Stomach (tissue), 9 donors: ENCODE results near the gene TSKS. TPM values are rescaled to one million over a fixed set of nuclear protein-coding genes. Genes with fewer than 3 reads are reported as not detected.

Experiments
- DNase-seq, 2 donors: peaks; one replicate each; pipeline versions ENCODE4 v3.0.0 to v3.0.0-alpha.2; 2013 to 2019
- H3K27ac ChIP-seq, 5 donors: fragments of 200-600 bp in 4 of 5; sonication (generic) in 4 of 5; one replicate each; pipeline ENCODE4 v1.5.1; 2013 to 2019; ENCODE audit warnings: mild to moderate bottlenecking in 1 of 5, moderate library complexity in 1 of 5
- H3K27me3 ChIP-seq, 3 donors: fragments of 200-600 bp; sonication (generic); one replicate each; pipeline ENCODE4 v1.5.1; 2017 to 2019; ENCODE audit warnings: mixed run types in 1 of 3
- H3K36me3 ChIP-seq, 4 donors: fragments of 200-600 bp; sonication (generic); 1 replicate in 3 of 4; 2 replicates in 1 of 4; pipeline ENCODE4 v1.5.1; 2016 to 2019
- H3K4me1 ChIP-seq, 4 donors: fragments of 200-600 bp; sonication (generic); one replicate each; pipeline ENCODE4 v1.5.1; 2016 to 2019
- H3K4me3 ChIP-seq, 4 donors: fragments of 200-600 bp; sonication (generic) in 3 of 4; one replicate each; pipeline ENCODE4 v1.5.1; 2016 to 2019; ENCODE audit warnings: mild to moderate bottlenecking in 1 of 4
- H3K9me3 ChIP-seq, 4 donors: fragments of 200-600 bp; sonication (generic); one replicate each; pipeline ENCODE4 v1.5.1; 2016 to 2019
- CTCF ChIP-seq, 7 experiments: fragments of 450-650 bp in 4 of 7; fragments of 200-600 bp in 3 of 7; sonication (generic) in 3 of 7; IDR thresholded peaks; one replicate each; pipeline ENCODE4 v1.5.1; 2016 to 2019; ENCODE audit warnings: antibody characterized with exemption in 7 of 7, control low read depth in 2 of 7, mild to moderate bottlenecking in 1 of 7
- EP300 ChIP-seq: sonication (generic); formaldehyde crosslinking; IDR thresholded peaks from one replicate; pipeline ENCODE4 v1.6.1; 2017; ENCODE audit warnings: antibody characterized with exemption
- POLR2A ChIP-seq, 4 donors: fragments of 450-650 bp; IDR thresholded peaks; one replicate each; pipeline ENCODE4 v1.6.1; 2016; ENCODE audit warnings: antibody characterized with exemption in 4 of 4, control low read depth in 2 of 4, mild to moderate bottlenecking in 1 of 4, moderate library complexity in 1 of 4
- POLR2AphosphoS5 ChIP-seq, 3 donors: sonication (generic); formaldehyde crosslinking; IDR thresholded peaks; one replicate each; pipeline ENCODE4 v1.6.1; 2016; ENCODE audit warnings: antibody characterized with exemption in 3 of 3
- WGBS, 5 donors: extraction: QIAGEN DNeasy Blood & Tissue Kit in 3 of 5; methylation state at CpG; one replicate each; pipeline versions ENCODE4 v1.1.5 to v1.1.7; 2013 to 2018; 5-methylcytosine and 5-hydroxymethylcytosine counted together
- intact Hi-C: fragments of 100-400 bp; cut with DNase I; formaldehyde crosslinking; loops from one replicate; pipeline ENCODE4 v1.15.1; 2023; ENCODE audit warnings: low total_unique reads
- polyA plus RNA-seq, 3 donors: library from polyadenylated mRNA; stranded (reverse); fragments of 200-250 nt; gene quantifications; one replicate each; pipeline ENCODE4 v1.2.3, GENCODE V29; 2013
- total RNA-seq, 5 donors: library from RNA; depleted of rRNA; stranded (reverse); fragments of >200 nt; gene quantifications; one replicate each; pipeline versions ENCODE4 v1.1.0 to v1.2.3, GENCODE V29; 2014 to 2016
- donor health status: healthy with polysubstance abuse.
- donor health status: Bipolar disorder and iron deficiency.
- donor health status: healthy.

Gene TSKS
- total and polyA plus RNA-seq, 8 donors: 0.73 TPM; not detected in 7

GRCh38 chr19:49718991-49719390, 44.1 kb downstream of the TSKS start:
- Histone ChIP-seq H3K4me3 (no peak overlapping the region), H3K27ac (no peak overlapping the region), H3K27me3 (no peaks in the 10 kb centered on the region), H3K4me1 (peaks cover 0 to 12% (median 0%) of the 10 kb centered on the region in 4 donors), H3K9me3 (no peaks in the 10 kb centered on the region), H3K36me3 (no peaks in the 10 kb centered on the region)
- TF ChIP-seq EP300: no peak
- TF ChIP-seq POLR2A (IDR thresholded peaks at IDR 0.05): no peak
- no peak for TF ChIP-seq POLR2AphosphoS5 (IDR thresholded peaks at IDR 0.05)
- WGBS, 5 donors: 69 to 73% (median 72%) methylated on average over 6 of the region's 6 CpGs
- DNase-seq: no peak
- intact Hi-C loops: no loop called here

- Histone ChIP-seq H3K27ac (no peak overlapping the region), H3K36me3 (no peaks in the 10 kb centered on the region), H3K9me3 (no peaks in the 10 kb centered on the region), H3K4me3 (no peak overlapping the region), H3K4me1 (peaks cover 0 to 12% (median 0%) of the 10 kb centered on the region in 4 donors), H3K27me3 (no peaks in the 10 kb centered on the region)
- TF ChIP-seq EP300 (no peak), POLR2A (IDR thresholded peaks at IDR 0.05) (no peak), CTCF (IDR thresholded peaks at IDR 0.05) (no peak), POLR2AphosphoS5 (IDR thresholded peaks at IDR 0.05) (no peak)
- intact Hi-C loops: no loop called here
- 80 to 84% (median 81%) methylated on average over 8 of the region's 8 CpGs for WGBS, 5 donors
- DNase-seq: peak in 1 of 2 donors; percentile 56
Observed at GRCh38 chr19:49718511-49718910, 44.6 kb downstream of the TSKS start.

GRCh38 chr19:49716154-49716553, 47.0 kb downstream of the TSKS start:
- H3K36me3 ChIP-seq: no peaks in the 10 kb centered on the region
- H3K9me3 ChIP-seq: no peaks in the 10 kb centered on the region
- no peak overlapping the region for H3K4me3 ChIP-seq
- no peak for DNase-seq
- peaks cover 0 to 12% (median 0%) of the 10 kb centered on the region in 4 donors for H3K4me1 ChIP-seq
- no peaks in the 10 kb centered on the region for H3K27me3 ChIP-seq
- intact Hi-C loops: no loop called here
- no peak overlapping the region for H3K27ac ChIP-seq
- TF ChIP-seq CTCF (IDR thresholded peaks at IDR 0.05): no peak
- WGBS, 5 donors: 66 to 81% (median 72%) methylated on average over 3 of the region's 3 CpGs

GRCh38 chr19:49713236-49713845, 49.8 kb downstream of the TSKS start:
- Histone ChIP-seq H3K9me3 (no peaks in the 10 kb centered on the region), H3K4me3 (no peak overlapping the region), H3K36me3 (no peaks in the 10 kb centered on the region), H3K27ac (no peak overlapping the region), H3K27me3 (no peaks in the 10 kb centered on the region), H3K4me1 (peaks cover 0 to 12% (median 0%) of the 10 kb centered on the region in 4 donors)
- intact Hi-C loops: no loop called here
- WGBS, 5 donors: 69 to 92% (median 76%) methylated on average over 6 to 8 of the region's 8 CpGs
- no peak for DNase-seq
- TF ChIP-seq EP300 (no peak), POLR2AphosphoS5 (IDR thresholded peaks at IDR 0.05) (no peak), CTCF (IDR thresholded peaks at IDR 0.05) (no peak), POLR2A (IDR thresholded peaks at IDR 0.05) (no peak)

GRCh38 chr19:49712397-49712859, 50.7 kb downstream of the TSKS start:
- Histone ChIP-seq H3K27ac (no peak overlapping the region), H3K4me3 (no peak overlapping the region), H3K36me3 (no peaks in the 10 kb centered on the region), H3K9me3 (no peaks in the 10 kb centered on the region), H3K4me1 (peaks cover 0 to 3% (median 0%) of the 10 kb centered on the region in 4 donors), H3K27me3 (no peaks in the 10 kb centered on the region)
- TF ChIP-seq EP300 (no peak), POLR2A (IDR thresholded peaks at IDR 0.05) (no peak), POLR2AphosphoS5 (IDR thresholded peaks at IDR 0.05) (no peak), CTCF (IDR thresholded peaks at IDR 0.05) (no peak)
- DNase-seq: peak in 1 of 2 donors; percentile 36
- WGBS, 5 donors: 51 to 61% (median 58%) methylated on average over 20 of the region's 20 CpGs
- intact Hi-C loops: no loop called here
